WTC11 (cell line): ENCODE results near the gene CTXN1. TPM values are rescaled to one million over a fixed set of nuclear protein-coding genes. Genes with fewer than 3 reads are reported as not detected.

Source experiments
- ATAC-seq: fragments of 200-7000 bp; cut with Tn5 transposase; 2 replicates; pipeline ENCODE4 v1.10.0; 2021; ENCODE audit warnings: mild to moderate bottlenecking, moderate library complexity
- CTCF ChIA-PET: fragments of 300-600 bp; sonication (Branson Sonifier 250); formaldehyde crosslinking; loops from one replicate; lab custom pipeline; 2021; ENCODE audit warnings: antibody characterized with exemption; lab: Charles Lee
- POLR2A ChIA-PET: fragments of 350-600 bp; sonication (Branson Sonifier 250); formaldehyde crosslinking; loops from one replicate; lab custom pipeline; 2021; ENCODE audit warnings: antibody characterized with exemption; lab: Charles Lee
- DNase-seq: peaks from one replicate; pipeline ENCODE4 v3.0.0; 2021; ENCODE audit warnings: low spot score
- H3K27ac Mint-ChIP-seq: 2 replicates; pipeline ENCODE4 v1.8.0; 2021; ENCODE audit warnings: mixed read lengths
- H3K27me3 Mint-ChIP-seq: 2 replicates; pipeline ENCODE4 v1.8.0; 2021; ENCODE audit warnings: low read depth, mild to moderate bottlenecking, moderate library complexity, mixed read lengths
- H3K36me3 Mint-ChIP-seq: 2 replicates; pipeline ENCODE4 v1.8.0; 2021; ENCODE audit warnings: mixed read lengths
- H3K4me1 Mint-ChIP-seq: 2 replicates; pipeline ENCODE4 v1.8.0; 2022; ENCODE audit warnings: mixed read lengths
- H3K4me3 Mint-ChIP-seq: 2 replicates; pipeline ENCODE4 v1.8.0; 2021; ENCODE audit warnings: mild to moderate bottlenecking, moderate library complexity, mixed read lengths
- H3K9me3 Mint-ChIP-seq: 2 replicates; pipeline ENCODE4 v1.8.0; 2021; ENCODE audit warnings: mixed read lengths
- CREM ChIP-seq: sonication (generic); formaldehyde crosslinking; IDR thresholded peaks from 2 replicates; pipeline ENCODE4 v1.8.1; 2022; ENCODE audit warnings: mild to moderate bottlenecking, missing genetic modification reagents, moderate library complexity
- EMX1 ChIP-seq: fragments of 250-450 bp; sonication (Bioruptor Pico); IDR thresholded peaks from 2 replicates; pipeline ENCODE4 v1.8.0; 2021; ENCODE audit warnings: mild to moderate bottlenecking
- ESRRA ChIP-seq: sonication (generic); formaldehyde crosslinking; IDR thresholded peaks from 2 replicates; pipeline ENCODE4 v1.8.1; 2022; ENCODE audit warnings: mild to moderate bottlenecking, missing genetic modification reagents, borderline replicate concordance
- FOXJ3 ChIP-seq: sonication (generic); formaldehyde crosslinking; IDR thresholded peaks from 2 replicates; pipeline ENCODE4 v1.9.0; 2021; ENCODE audit warnings: missing genetic modification reagents, mild to moderate bottlenecking, borderline replicate concordance
- GTF2I ChIP-seq: fragments of 250-450 bp; sonication (Bioruptor Pico); conservative IDR thresholded peaks from 2 replicates; pipeline ENCODE4 v1.4.0; 2021; ENCODE audit warnings: mild to moderate bottlenecking
- IRF2 ChIP-seq: sonication (generic); formaldehyde crosslinking; IDR thresholded peaks from 2 replicates; pipeline ENCODE4 v1.8.0; 2022; ENCODE audit warnings: low read depth, missing genetic modification reagents, borderline replicate concordance
- JAZF1 ChIP-seq: fragments of 250-450 bp; sonication (Bioruptor Pico); IDR thresholded peaks from 2 replicates; pipeline ENCODE4 v1.9.0; 2021; ENCODE audit warnings: moderate library complexity, mild to moderate bottlenecking, inconsistent platforms
- NFYB ChIP-seq: sonication (generic); formaldehyde crosslinking; conservative IDR thresholded peaks from 2 replicates; pipeline ENCODE4 v1.8.0; 2022; ENCODE audit warnings: low read depth, missing genetic modification reagents
- OVOL2 ChIP-seq: fragments of 250-450 bp; sonication (Bioruptor Pico); IDR thresholded peaks from 2 replicates; pipeline ENCODE4 v1.9.0; 2021; ENCODE audit warnings: mild to moderate bottlenecking, borderline replicate concordance
- SMAD3 ChIP-seq: sonication (generic); formaldehyde crosslinking; IDR thresholded peaks from 2 replicates; pipeline ENCODE4 v1.8.0; 2022; ENCODE audit warnings: missing genetic modification reagents, mild to moderate bottlenecking, borderline replicate concordance
- SOX15 ChIP-seq: fragments of 250-450 bp; sonication (Bioruptor Pico); IDR thresholded peaks from 2 replicates; pipeline ENCODE4 v1.9.0; 2021; ENCODE audit warnings: mild to moderate bottlenecking
- TCF7 ChIP-seq: sonication (generic); formaldehyde crosslinking; IDR thresholded peaks from 2 replicates; pipeline ENCODE4 v1.8.0; 2022; ENCODE audit warnings: mild to moderate bottlenecking, low read depth, missing genetic modification reagents, moderate library complexity
- TEAD1 ChIP-seq: sonication (generic); formaldehyde crosslinking; IDR thresholded peaks from 2 replicates; pipeline ENCODE4 v1.8.0; 2022; ENCODE audit warnings: mild to moderate bottlenecking, missing genetic modification reagents
- TP53 ChIP-seq: sonication (generic); formaldehyde crosslinking; IDR thresholded peaks from 2 replicates; pipeline ENCODE4 v1.8.1; 2023; ENCODE audit warnings: mild to moderate bottlenecking, missing genetic modification reagents
- ZNF121 ChIP-seq: sonication (generic); formaldehyde crosslinking; IDR thresholded peaks from 2 replicates; pipeline ENCODE4 v1.8.0; 2023; ENCODE audit warnings: missing genetic modification reagents
- ZNF138 ChIP-seq: sonication (generic); formaldehyde crosslinking; conservative IDR thresholded peaks from 2 replicates; pipeline ENCODE4 v1.8.1; 2022; ENCODE audit warnings: mild to moderate bottlenecking, moderate library complexity, missing genetic modification reagents
- ZNF263 ChIP-seq: sonication (generic); formaldehyde crosslinking; IDR thresholded peaks from 2 replicates; pipeline ENCODE4 v1.8.1; 2022; ENCODE audit warnings: low read depth, mild to moderate bottlenecking, moderate library complexity, missing genetic modification reagents
- ZNF423 ChIP-seq: fragments of 250-450 bp; sonication (Bioruptor Pico); IDR thresholded peaks from 2 replicates; pipeline ENCODE4 v2.1.2; 2022; ENCODE audit warnings: mild to moderate bottlenecking, moderate library complexity
- ZNF671 ChIP-seq: fragments of 250-450 bp; sonication (Bioruptor Pico); IDR thresholded peaks from 2 replicates; pipeline ENCODE4 v1.8.0; 2021; ENCODE audit warnings: mild to moderate bottlenecking
- total RNA-seq: library from RNA; stranded (reverse); gene quantifications from 3 replicates; pipeline ENCODE4 v1.2.3, GENCODE V29; 2021
- TF ChIP-seq, protein P1 (sequence below): sonication (generic); formaldehyde crosslinking; IDR thresholded peaks from 2 replicates; pipeline ENCODE4 v1.8.0; 2022; ENCODE audit warnings: mild to moderate bottlenecking, missing genetic modification reagents
- TF ChIP-seq, protein P2 (sequence below): fragments of 250-450 bp; sonication (Bioruptor Pico); IDR thresholded peaks from 2 replicates; pipeline ENCODE4 v2.1.2; 2022; ENCODE audit warnings: mild to moderate bottlenecking, moderate library complexity
- TF ChIP-seq, protein P3 (sequence below): sonication (generic); formaldehyde crosslinking; IDR thresholded peaks from 2 replicates; pipeline ENCODE4 v1.8.0; 2022; ENCODE audit warnings: mild to moderate bottlenecking, missing genetic modification reagents
- TF ChIP-seq, protein P4 (sequence below): fragments of 250-450 bp; sonication (Bioruptor Pico); IDR thresholded peaks from 2 replicates; pipeline ENCODE4 v1.9.0; 2021; ENCODE audit warnings: mild to moderate bottlenecking
- TF ChIP-seq, protein P5 (sequence below): fragments of 250-450 bp; sonication (Bioruptor Pico); IDR thresholded peaks from 2 replicates; pipeline ENCODE4 v1.9.0; 2021; ENCODE audit warnings: mild to moderate bottlenecking
- TF ChIP-seq, protein P6 (sequence below): sonication (generic); formaldehyde crosslinking; IDR thresholded peaks from 2 replicates; pipeline ENCODE4 v1.8.1; 2023; ENCODE audit warnings: mild to moderate bottlenecking, missing genetic modification reagents, moderate library complexity
- TF ChIP-seq, protein P7 (sequence below): sonication (generic); formaldehyde crosslinking; IDR thresholded peaks from 2 replicates; pipeline ENCODE4 v1.8.1; 2022; ENCODE audit warnings: missing genetic modification reagents, borderline replicate concordance
- TF ChIP-seq, protein P8 (sequence below): sonication (generic); formaldehyde crosslinking; IDR thresholded peaks from 2 replicates; pipeline ENCODE4 v1.8.1; 2023; ENCODE audit warnings: mild to moderate bottlenecking, moderate library complexity, missing genetic modification reagents

Gene CTXN1
- total RNA-seq, 1 experiment from 2014 or later, result 48.2 TPM

DNA sequence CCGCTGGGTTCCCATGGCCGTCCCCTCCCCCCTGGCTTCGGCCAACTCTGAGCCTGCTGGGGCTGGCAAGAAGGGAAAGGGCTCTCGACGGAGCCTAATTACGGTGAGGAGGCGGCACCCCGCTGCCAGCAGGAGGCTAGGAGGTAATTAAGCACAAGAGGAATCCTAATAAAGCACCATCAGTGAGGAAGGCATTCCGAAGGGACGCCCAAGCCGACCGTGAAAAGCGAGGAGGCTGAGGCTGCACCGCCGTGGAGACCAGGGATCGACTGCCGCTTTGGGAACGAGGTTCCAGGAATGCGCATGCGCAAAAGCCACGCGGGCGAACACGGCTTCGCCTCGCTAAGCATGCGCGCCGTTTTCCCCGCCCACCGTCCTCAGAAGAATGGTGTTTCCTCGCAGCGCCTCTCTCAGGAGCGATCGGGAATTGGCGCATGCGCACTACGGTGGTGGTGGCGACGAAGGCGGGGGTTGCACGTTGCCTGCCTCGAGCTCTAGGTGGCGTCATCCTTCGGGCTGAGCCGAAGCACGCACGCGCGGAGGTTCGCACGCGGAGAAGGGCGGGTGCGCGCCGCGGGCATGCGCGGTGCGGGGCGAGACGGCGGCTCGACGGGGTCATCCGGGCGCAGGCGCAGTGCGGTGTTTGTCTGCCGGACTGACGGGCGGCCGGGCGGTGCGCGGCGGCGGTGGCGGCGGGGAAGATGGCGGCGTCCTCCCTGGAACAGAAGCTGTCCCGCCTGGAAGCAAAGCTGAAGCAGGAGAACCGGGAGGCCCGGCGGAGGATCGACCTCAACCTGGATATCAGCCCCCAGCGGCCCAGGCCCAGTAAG is 22.5 kb downstream of the CTXN1 start, which contains the start of gene MAP2K7:
TSS of gene MAP2K7 (plus strand) at position 634 of the 830 bp plus-strand sequence. CDS start at position 702, 68 bp downstream.
- Mint-ChIP-seq H3K27ac (peak within 1 kb of the TSS; percentile 97), H3K27me3 (peaks cover 13% of the 10 kb centered on the region), H3K4me1 (peaks cover 20% of the 10 kb centered on the region), H3K4me3 (peak within 1 kb of the TSS; percentile 90), H3K36me3 (no peaks in the 10 kb centered on the region), H3K9me3 (no peaks in the 10 kb centered on the region)
- ChIA-PET CTCF (interaction anchor here (0.5 to 5.0 kb wide), 29 partner anchors 8 to 804 kb away, joined by 3 to 70 read pairs (median 5); partner anchors contain the start of genes LRRC8E, SNAPC2, TIMM44 and TRAPPC5), POLR2A (interaction anchor here (0.5 to 1.8 kb wide), 10 partner anchors 12 to 335 kb away, joined by 3 to 10 read pairs (median 4); partner anchors contain the start of gene LRRC8E)
- peak; percentile 87 for ATAC-seq
- DNase-seq, result peak; percentile 100
- TF ChIP-seq ZNF671 (CRISPR knock-in tag) (no peak), EMX1 (CRISPR knock-in tag) (no peak), ZNF263 (CRISPR knock-in tag) (no peak), SMAD3 (CRISPR knock-in tag) (peak; percentile 29; the same call in 1 of the 2 replicates), FOXJ3 (no peak), SOX15 (no peak), GTF2I (CRISPR knock-in tag) (no peak), ZNF138 (CRISPR knock-in tag) (no peak), JAZF1 (CRISPR knock-in tag) (no peak), TCF7 (no peak), ZNF121 (CRISPR knock-in tag) (no peak), OVOL2 (CRISPR knock-in tag) (no peak), TEAD1 (peak; percentile 96), NFYB (CRISPR knock-in tag) (no peak; the same call in 1 of the 2 replicates), TP53 (CRISPR knock-in tag) (no peak; the same call in 1 of the 2 replicates), ESRRA (CRISPR knock-in tag) (peak; percentile 96), IRF2 (CRISPR knock-in tag) (no peak), ZNF423 (CRISPR knock-in tag) (no peak), CREM (CRISPR knock-in tag) (peak; percentile 14; the same call in 1 of the 2 replicates)
- TF ChIP-seq, protein P1, sequence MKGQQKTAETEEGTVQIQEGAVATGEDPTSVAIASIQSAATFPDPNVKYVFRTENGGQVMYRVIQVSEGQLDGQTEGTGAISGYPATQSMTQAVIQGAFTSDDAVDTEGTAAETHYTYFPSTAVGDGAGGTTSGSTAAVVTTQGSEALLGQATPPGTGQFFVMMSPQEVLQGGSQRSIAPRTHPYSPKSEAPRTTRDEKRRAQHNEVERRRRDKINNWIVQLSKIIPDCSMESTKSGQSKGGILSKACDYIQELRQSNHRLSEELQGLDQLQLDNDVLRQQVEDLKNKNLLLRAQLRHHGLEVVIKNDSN (CRISPR knock-in tag), result peak; percentile 84
- TF ChIP-seq, protein P2, sequence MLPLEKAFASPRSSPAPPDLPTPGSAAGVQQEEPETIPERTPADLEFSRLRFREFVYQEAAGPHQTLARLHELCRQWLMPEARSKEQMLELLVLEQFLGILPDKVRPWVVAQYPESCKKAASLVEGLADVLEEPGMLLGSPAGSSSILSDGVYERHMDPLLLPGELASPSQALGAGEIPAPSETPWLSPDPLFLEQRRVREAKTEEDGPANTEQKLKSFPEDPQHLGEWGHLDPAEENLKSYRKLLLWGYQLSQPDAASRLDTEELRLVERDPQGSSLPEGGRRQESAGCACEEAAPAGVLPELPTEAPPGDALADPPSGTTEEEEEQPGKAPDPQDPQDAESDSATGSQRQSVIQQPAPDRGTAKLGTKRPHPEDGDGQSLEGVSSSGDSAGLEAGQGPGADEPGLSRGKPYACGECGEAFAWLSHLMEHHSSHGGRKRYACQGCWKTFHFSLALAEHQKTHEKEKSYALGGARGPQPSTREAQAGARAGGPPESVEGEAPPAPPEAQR (CRISPR knock-in tag), result no peak
- TF ChIP-seq, protein P3, sequence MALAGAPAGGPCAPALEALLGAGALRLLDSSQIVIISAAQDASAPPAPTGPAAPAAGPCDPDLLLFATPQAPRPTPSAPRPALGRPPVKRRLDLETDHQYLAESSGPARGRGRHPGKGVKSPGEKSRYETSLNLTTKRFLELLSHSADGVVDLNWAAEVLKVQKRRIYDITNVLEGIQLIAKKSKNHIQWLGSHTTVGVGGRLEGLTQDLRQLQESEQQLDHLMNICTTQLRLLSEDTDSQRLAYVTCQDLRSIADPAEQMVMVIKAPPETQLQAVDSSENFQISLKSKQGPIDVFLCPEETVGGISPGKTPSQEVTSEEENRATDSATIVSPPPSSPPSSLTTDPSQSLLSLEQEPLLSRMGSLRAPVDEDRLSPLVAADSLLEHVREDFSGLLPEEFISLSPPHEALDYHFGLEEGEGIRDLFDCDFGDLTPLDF (CRISPR knock-in tag), result peak; percentile 73
- TF ChIP-seq, protein P4, sequence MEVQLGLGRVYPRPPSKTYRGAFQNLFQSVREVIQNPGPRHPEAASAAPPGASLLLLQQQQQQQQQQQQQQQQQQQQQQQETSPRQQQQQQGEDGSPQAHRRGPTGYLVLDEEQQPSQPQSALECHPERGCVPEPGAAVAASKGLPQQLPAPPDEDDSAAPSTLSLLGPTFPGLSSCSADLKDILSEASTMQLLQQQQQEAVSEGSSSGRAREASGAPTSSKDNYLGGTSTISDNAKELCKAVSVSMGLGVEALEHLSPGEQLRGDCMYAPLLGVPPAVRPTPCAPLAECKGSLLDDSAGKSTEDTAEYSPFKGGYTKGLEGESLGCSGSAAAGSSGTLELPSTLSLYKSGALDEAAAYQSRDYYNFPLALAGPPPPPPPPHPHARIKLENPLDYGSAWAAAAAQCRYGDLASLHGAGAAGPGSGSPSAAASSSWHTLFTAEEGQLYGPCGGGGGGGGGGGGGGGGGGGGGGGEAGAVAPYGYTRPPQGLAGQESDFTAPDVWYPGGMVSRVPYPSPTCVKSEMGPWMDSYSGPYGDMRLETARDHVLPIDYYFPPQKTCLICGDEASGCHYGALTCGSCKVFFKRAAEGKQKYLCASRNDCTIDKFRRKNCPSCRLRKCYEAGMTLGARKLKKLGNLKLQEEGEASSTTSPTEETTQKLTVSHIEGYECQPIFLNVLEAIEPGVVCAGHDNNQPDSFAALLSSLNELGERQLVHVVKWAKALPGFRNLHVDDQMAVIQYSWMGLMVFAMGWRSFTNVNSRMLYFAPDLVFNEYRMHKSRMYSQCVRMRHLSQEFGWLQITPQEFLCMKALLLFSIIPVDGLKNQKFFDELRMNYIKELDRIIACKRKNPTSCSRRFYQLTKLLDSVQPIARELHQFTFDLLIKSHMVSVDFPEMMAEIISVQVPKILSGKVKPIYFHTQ, result no peak
- TF ChIP-seq, protein P5, sequence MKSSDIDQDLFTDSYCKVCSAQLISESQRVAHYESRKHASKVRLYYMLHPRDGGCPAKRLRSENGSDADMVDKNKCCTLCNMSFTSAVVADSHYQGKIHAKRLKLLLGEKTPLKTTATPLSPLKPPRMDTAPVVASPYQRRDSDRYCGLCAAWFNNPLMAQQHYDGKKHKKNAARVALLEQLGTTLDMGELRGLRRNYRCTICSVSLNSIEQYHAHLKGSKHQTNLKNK (CRISPR knock-in tag), result no peak
- TF ChIP-seq, protein P6, sequence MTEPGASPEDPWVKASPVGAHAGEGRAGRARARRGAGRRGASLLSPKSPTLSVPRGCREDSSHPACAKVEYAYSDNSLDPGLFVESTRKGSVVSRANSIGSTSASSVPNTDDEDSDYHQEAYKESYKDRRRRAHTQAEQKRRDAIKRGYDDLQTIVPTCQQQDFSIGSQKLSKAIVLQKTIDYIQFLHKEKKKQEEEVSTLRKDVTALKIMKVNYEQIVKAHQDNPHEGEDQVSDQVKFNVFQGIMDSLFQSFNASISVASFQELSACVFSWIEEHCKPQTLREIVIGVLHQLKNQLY (CRISPR knock-in tag), result no peak
- TF ChIP-seq, protein P7, sequence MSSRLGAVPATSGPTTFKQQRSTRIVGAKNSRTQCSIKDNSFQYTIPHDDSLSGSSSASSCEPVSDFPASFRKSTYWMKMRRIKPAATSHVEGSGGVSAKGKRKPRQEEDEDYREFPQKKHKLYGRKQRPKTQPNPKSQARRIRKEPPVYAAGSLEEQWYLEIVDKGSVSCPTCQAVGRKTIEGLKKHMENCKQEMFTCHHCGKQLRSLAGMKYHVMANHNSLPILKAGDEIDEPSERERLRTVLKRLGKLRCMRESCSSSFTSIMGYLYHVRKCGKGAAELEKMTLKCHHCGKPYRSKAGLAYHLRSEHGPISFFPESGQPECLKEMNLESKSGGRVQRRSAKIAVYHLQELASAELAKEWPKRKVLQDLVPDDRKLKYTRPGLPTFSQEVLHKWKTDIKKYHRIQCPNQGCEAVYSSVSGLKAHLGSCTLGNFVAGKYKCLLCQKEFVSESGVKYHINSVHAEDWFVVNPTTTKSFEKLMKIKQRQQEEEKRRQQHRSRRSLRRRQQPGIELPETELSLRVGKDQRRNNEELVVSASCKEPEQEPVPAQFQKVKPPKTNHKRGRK, result 0 out of 2 replicates have a peak, but pooled peaks have one; percentile 29
- TF ChIP-seq, protein P8, sequence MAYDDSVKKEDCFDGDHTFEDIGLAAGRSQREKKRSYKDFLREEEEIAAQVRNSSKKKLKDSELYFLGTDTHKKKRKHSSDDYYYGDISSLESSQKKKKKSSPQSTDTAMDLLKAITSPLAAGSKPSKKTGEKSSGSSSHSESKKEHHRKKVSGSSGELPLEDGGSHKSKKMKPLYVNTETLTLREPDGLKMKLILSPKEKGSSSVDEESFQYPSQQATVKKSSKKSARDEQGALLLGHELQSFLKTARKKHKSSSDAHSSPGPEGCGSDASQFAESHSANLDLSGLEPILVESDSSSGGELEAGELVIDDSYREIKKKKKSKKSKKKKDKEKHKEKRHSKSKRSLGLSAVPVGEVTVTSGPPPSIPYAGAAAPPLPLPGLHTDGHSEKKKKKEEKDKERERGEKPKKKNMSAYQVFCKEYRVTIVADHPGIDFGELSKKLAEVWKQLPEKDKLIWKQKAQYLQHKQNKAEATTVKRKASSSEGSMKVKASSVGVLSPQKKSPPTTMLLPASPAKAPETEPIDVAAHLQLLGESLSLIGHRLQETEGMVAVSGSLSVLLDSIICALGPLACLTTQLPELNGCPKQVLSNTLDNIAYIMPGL (CRISPR knock-in tag), result peak; percentile 56; the same call in 1 of the 2 replicates
